CD4-positive, alpha-beta memory T cell (primary cell): ENCODE measurements around the gene TESMIN. TPM values are rescaled to one million over a fixed set of nuclear protein-coding genes. Genes with fewer than 3 reads are reported as not detected.

Experiments
- CTCF ChIA-PET: fragments of 350-600 bp; sonication (Branson Sonifier 250); formaldehyde crosslinking; loops from one replicate; lab custom pipeline; 2021; ENCODE audit warnings: inconsistent platforms; ENCODE audit not compliant: partially characterized antibody; lab: Charles Lee
- POLR2A ChIA-PET: fragments of 350-600 bp; sonication (Branson Sonifier 250); formaldehyde crosslinking; loops from one replicate; lab custom pipeline; 2021; ENCODE audit not compliant: partially characterized antibody; lab: Charles Lee
- DNase-seq, 5 donors: peaks; one replicate each; pipeline versions ENCODE4 v3.0.0 to v3.0.0-alpha.2; 2020 to 2022; ENCODE audit warnings: mixed read lengths in 1 of 5
- H3K27ac ChIP-seq: one replicate; pipeline ENCODE4 v1.7.0; 2013; ENCODE audit warnings: low read depth, low read length
- H3K27me3 ChIP-seq: 2 replicates; pipeline ENCODE4 v1.7.0; 2013; ENCODE audit warnings: mild to moderate bottlenecking, low read length, moderate library complexity; ENCODE audit not compliant: insufficient read depth
- H3K36me3 ChIP-seq: 2 replicates; pipeline ENCODE4 v1.7.0; 2013; ENCODE audit warnings: mild to moderate bottlenecking, low read length, moderate library complexity; ENCODE audit not compliant: insufficient read depth
- H3K4me1 ChIP-seq: 2 replicates; pipeline ENCODE4 v1.7.0; 2013; ENCODE audit warnings: mild to moderate bottlenecking, low read length, moderate library complexity; ENCODE audit not compliant: insufficient read depth
- H3K4me3 ChIP-seq, 2 donors: one replicate each; pipeline ENCODE4 v1.7.0; 2013; ENCODE audit warnings: low read length in 2 of 2, mild to moderate bottlenecking in 1 of 2
- H3K9me3 ChIP-seq, 2 donors: one replicate each; pipeline ENCODE4 v1.7.0; 2013; ENCODE audit warnings: low read length in 2 of 2, control low read depth in 1 of 2; ENCODE audit not compliant: control insufficient read depth in 1 of 2
- H3K27ac Mint-ChIP-seq, 7 donors: one replicate each; pipeline ENCODE4 v1.8.0; 2020 to 2021; ENCODE audit warnings: mixed read lengths in 7 of 7, mild to moderate bottlenecking in 6 of 7, inconsistent platforms in 3 of 7, moderate library complexity in 3 of 7
- H3K27me3 Mint-ChIP-seq, 2 donors: one replicate each; pipeline ENCODE4 v1.8.0; 2020 to 2021; ENCODE audit warnings: mixed read lengths in 2 of 2
- H3K36me3 Mint-ChIP-seq, 2 donors: one replicate each; pipeline ENCODE4 v1.8.0; 2020 to 2021; ENCODE audit warnings: mixed read lengths in 2 of 2, inconsistent platforms in 1 of 2, mild to moderate bottlenecking in 1 of 2
- H3K4me1 Mint-ChIP-seq, 4 donors: one replicate each; pipeline ENCODE4 v1.8.0; 2020 to 2021; ENCODE audit warnings: mixed read lengths in 4 of 4, mild to moderate bottlenecking in 1 of 4
- H3K4me3 Mint-ChIP-seq, 8 donors: one replicate each; pipeline ENCODE4 v1.8.0; 2020 to 2021; ENCODE audit warnings: mixed read lengths in 8 of 8, mild to moderate bottlenecking in 7 of 8, moderate library complexity in 6 of 8, inconsistent platforms in 3 of 8
- H3K9me3 Mint-ChIP-seq, 8 donors: one replicate each; pipeline ENCODE4 v1.8.0; 2020 to 2021; ENCODE audit warnings: mixed read lengths in 8 of 8, mild to moderate bottlenecking in 5 of 8, inconsistent platforms in 3 of 8, moderate library complexity in 1 of 8
- intact Hi-C: fragments of 100-400 bp; cut with micrococcal nuclease; formaldehyde crosslinking; loops from one replicate; pipeline ENCODE4 v1.15.1; 2023
- polyA plus RNA-seq, 2 donors: library from polyadenylated mRNA; unstranded; fragments of 300-500 nt; fragmentation: Illumina TruSeq; gene quantifications; one replicate each; pipeline ENCODE4 v1.2.3, GENCODE V29; 2021
- total RNA-seq, 2 experiments: library from RNA; stranded (reverse); gene quantifications; one replicate each; pipeline ENCODE4 v1.2.3, GENCODE V29; 2021

Gene TESMIN
- total and polyA plus RNA-seq, 4 experiments from 2014 or later: 2.6 to 5.8 (median 4.6) TPM

- H3K4me3 Mint-ChIP-seq: no peak overlapping the region
- no peak overlapping the region for H3K27ac Mint-ChIP-seq
- no peak for DNase-seq
- Histone ChIP-seq H3K27me3 (peaks cover 8% of the 10 kb centered on the region), H3K4me3 (no peak overlapping the region), H3K27ac (no peak overlapping the region), H3K9me3 (no peaks in the 10 kb centered on the region), H3K36me3 (no peaks in the 10 kb centered on the region), H3K4me1 (no peaks in the 10 kb centered on the region)
- ChIA-PET POLR2A (no interaction called here), CTCF (no interaction called here)
- peaks cover 10% of the 10 kb centered on the region in 2 donors for H3K27me3 Mint-ChIP-seq
- no peaks in the 10 kb centered on the region for H3K36me3 Mint-ChIP-seq
- intact Hi-C loops: no loop called here
- H3K9me3 Mint-ChIP-seq: peaks cover 0 to 2% (median 0%) of the 10 kb centered on the region in 8 donors
- H3K4me1 Mint-ChIP-seq: peaks cover 0 to 1% (median 0%) of the 10 kb centered on the region in 4 donors
Measured at GRCh38 chr11:68678031-68678441, 73.3 kb downstream of the TESMIN start.

- Mint-ChIP-seq H3K9me3 (peaks cover 0 to 5% (median 0%) of the 10 kb centered on the region in 8 donors), H3K27me3 (peaks cover 5 to 7% of the 10 kb centered on the region in 2 donors), H3K27ac (no peak overlapping the region), H3K36me3 (no peaks in the 10 kb centered on the region), H3K4me3 (no peak overlapping the region), H3K4me1 (peaks cover 0 to 1% (median 0%) of the 10 kb centered on the region in 4 donors)
- intact Hi-C loops: no loop called here
- Histone ChIP-seq H3K27me3 (peaks cover 2% of the 10 kb centered on the region), H3K36me3 (no peaks in the 10 kb centered on the region), H3K4me1 (no peaks in the 10 kb centered on the region), H3K4me3 (no peak overlapping the region), H3K27ac (no peak overlapping the region), H3K9me3 (no peaks in the 10 kb centered on the region)
- CTCF ChIA-PET: interaction anchor here (0.7 kb wide), 1 partner anchor 14 kb away, joined by 3 read pairs; no protein-coding TSS in a partner anchor
- DNase-seq: no peak
- POLR2A ChIA-PET: no interaction called here
Measured at GRCh38 chr11:68677432-68677831, 73.9 kb downstream of the TESMIN start.

GRCh38 chr11:68674461-68674860 lies 76.9 kb downstream of the TESMIN start:
- no peak overlapping the region for H3K4me3 Mint-ChIP-seq
- ChIA-PET POLR2A (no interaction called here), CTCF (interaction anchor here (1.0 kb wide), 1 partner anchor 16 kb away, joined by 3 read pairs; no protein-coding TSS in a partner anchor)
- H3K36me3 ChIP-seq: no peaks in the 10 kb centered on the region
- H3K9me3 Mint-ChIP-seq: peaks cover 0 to 5% (median 0%) of the 10 kb centered on the region in 8 donors
- intact Hi-C loops: no loop called here
- no peaks in the 10 kb centered on the region for H3K36me3 Mint-ChIP-seq
- H3K4me1 ChIP-seq: no peaks in the 10 kb centered on the region
- H3K4me1 Mint-ChIP-seq: no peaks in the 10 kb centered on the region
- peak overlapping the region in 1 of 7 donors; percentile 59 for H3K27ac Mint-ChIP-seq
- DNase-seq: no peak
- no peak overlapping the region for H3K4me3 ChIP-seq
- H3K27me3 Mint-ChIP-seq: peaks cover 5% of the 10 kb centered on the region in 2 donors
- H3K9me3 ChIP-seq: no peaks in the 10 kb centered on the region
- H3K27me3 ChIP-seq: no peaks in the 10 kb centered on the region
- no peak overlapping the region for H3K27ac ChIP-seq

- Histone ChIP-seq H3K36me3 (no peaks in the 10 kb centered on the region), H3K4me1 (no peaks in the 10 kb centered on the region), H3K27me3 (no peaks in the 10 kb centered on the region), H3K4me3 (no peak overlapping the region), H3K9me3 (no peaks in the 10 kb centered on the region), H3K27ac (no peak overlapping the region)
- DNase-seq: no peak
- Mint-ChIP-seq H3K27ac (no peak overlapping the region), H3K27me3 (peaks cover 5% of the 10 kb centered on the region in 2 donors), H3K9me3 (peaks cover 0 to 5% (median 0%) of the 10 kb centered on the region in 8 donors), H3K4me1 (no peaks in the 10 kb centered on the region), H3K4me3 (no peak overlapping the region), H3K36me3 (no peaks in the 10 kb centered on the region)
- POLR2A ChIA-PET: no interaction called here
- CTCF ChIA-PET: interaction anchor here (1.0 kb wide), 1 partner anchor 17 kb away, joined by 3 read pairs; no protein-coding TSS in a partner anchor
- intact Hi-C loops: no loop called here
Measured at GRCh38 chr11:68673991-68674390, 77.3 kb downstream of the TESMIN start.

GRCh38 chr11:68673306-68673945 lies 77.9 kb downstream of the TESMIN start:
- H3K27ac Mint-ChIP-seq: no peak overlapping the region
- no peak for DNase-seq
- no peaks in the 10 kb centered on the region for H3K4me1 Mint-ChIP-seq
- H3K27me3 Mint-ChIP-seq: peaks cover 3 to 5% of the 10 kb centered on the region in 2 donors
- no peaks in the 10 kb centered on the region for H3K4me1 ChIP-seq
- no peak overlapping the region for H3K27ac ChIP-seq
- no peak overlapping the region for H3K4me3 Mint-ChIP-seq
- H3K27me3 ChIP-seq: no peaks in the 10 kb centered on the region
- H3K4me3 ChIP-seq: no peak overlapping the region
- H3K36me3 Mint-ChIP-seq: no peaks in the 10 kb centered on the region
- CTCF ChIA-PET: interaction anchor here (0.5 to 1.0 kb wide), 2 partner anchors 17 to 27 kb away, joined by 3 read pairs; no protein-coding TSS in a partner anchor
- POLR2A ChIA-PET: no interaction called here
- no peaks in the 10 kb centered on the region for H3K36me3 ChIP-seq
- intact Hi-C loops: no loop called here
- H3K9me3 Mint-ChIP-seq: peaks cover 0 to 5% (median 0%) of the 10 kb centered on the region in 8 donors
- no peaks in the 10 kb centered on the region for H3K9me3 ChIP-seq

- no peak overlapping the region for H3K27ac Mint-ChIP-seq
- H3K4me1 Mint-ChIP-seq: no peaks in the 10 kb centered on the region
- ChIA-PET POLR2A (no interaction called here), CTCF (no interaction called here)
- no peak overlapping the region for H3K4me3 ChIP-seq
- peaks cover 0 to 4% (median 0%) of the 10 kb centered on the region in 8 donors for H3K9me3 Mint-ChIP-seq
- H3K36me3 ChIP-seq: no peaks in the 10 kb centered on the region
- H3K9me3 ChIP-seq: no peaks in the 10 kb centered on the region
- H3K27me3 Mint-ChIP-seq: peaks cover 0 to under 1% of the 10 kb centered on the region in 2 donors
- no peaks in the 10 kb centered on the region for H3K4me1 ChIP-seq
- DNase-seq: no peak
- H3K27me3 ChIP-seq: no peaks in the 10 kb centered on the region
- intact Hi-C loops: no loop called here
- H3K27ac ChIP-seq: no peak overlapping the region
- H3K36me3 Mint-ChIP-seq: no peaks in the 10 kb centered on the region
- no peak overlapping the region for H3K4me3 Mint-ChIP-seq
Measured at GRCh38 chr11:68670208-68670992, 80.9 kb downstream of the TESMIN start.
